ENCODE measurements around the gene TCEA3.

The TCEA3 gene

GRCh38 chr1:23444596-23445390 lies 20.2 kb upstream of the TCEA3 start:
- no peak for DNase-seq

- DNase-seq, result no peak
Measured at GRCh38 chr1:23444104-23444533, 19.6 kb upstream of the TCEA3 start.

GRCh38 chr1:23442751-23443150 lies 18.2 kb upstream of the TCEA3 start:
- no peak for DNase-seq

GRCh38 chr1:23441446-23442148 lies 17.0 kb upstream of the TCEA3 start:
- DNase-seq, result no peak

- no peak for DNase-seq
Measured at GRCh38 chr1:23438545-23438944, 14.0 kb upstream of the TCEA3 start.

GRCh38 chr1:23437355-23437664 lies 12.8 kb upstream of the TCEA3 start:
- DNase-seq, result no peak

- DNase-seq, result no peak
Measured at GRCh38 chr1:23436520-23437354, 12.2 kb upstream of the TCEA3 start.

- DNase-seq, result no peak
Measured at GRCh38 chr1:23434260-23434775, 9.8 kb upstream of the TCEA3 start.

GRCh38 chr1:23433122-23433521 lies 8.6 kb upstream of the TCEA3 start:
- no peak for DNase-seq

GRCh38 chr1:23431431-23431830 lies 6.9 kb upstream of the TCEA3 start:
- no peak for DNase-seq

- DNase-seq, result no peak
Measured at GRCh38 chr1:23430803-23431202, 6.3 kb upstream of the TCEA3 start.

GRCh38 chr1:23428136-23428905 lies 3.8 kb upstream of the TCEA3 start:
- DNase-seq, result no peak

- DNase-seq, result no peak
Measured at GRCh38 chr1:23427550-23427949, 3.0 kb upstream of the TCEA3 start.

- DNase-seq, result no peak
Measured at GRCh38 chr1:23426828-23427227, 2.3 kb upstream of the TCEA3 start.

GRCh38 chr1:23425193-23425494 lies 596 bp upstream of the TCEA3 start:
- no peak for DNase-seq

GRCh38 chr1:23423415-23424292 lies 894 bp downstream of the TCEA3 start:
- no peak for DNase-seq

- no peak for DNase-seq
Measured at GRCh38 chr1:23422941-23423340, 1.6 kb downstream of the TCEA3 start.

GRCh38 chr1:23422241-23422877 lies 2.2 kb downstream of the TCEA3 start:
- peak; percentile 52 for DNase-seq

GRCh38 chr1:23421753-23422240 lies 2.8 kb downstream of the TCEA3 start:
- peak; percentile 59 for DNase-seq

- no peak for DNase-seq
Measured at GRCh38 chr1:23421343-23421742, 3.2 kb downstream of the TCEA3 start.

- DNase-seq, result no peak
Measured at GRCh38 chr1:23420778-23421177, 3.8 kb downstream of the TCEA3 start.
